Limb (tissue), 2 donors: ENCODE measurements around the gene SLCO2A1.

Experiments
- DNase-seq, 2 donors: peaks; one replicate each; pipeline ENCODE4 v3.0.0-alpha.2; 2016; ENCODE audit errors: extremely low spot score in 2 of 2

Gene SLCO2A1

DNA sequence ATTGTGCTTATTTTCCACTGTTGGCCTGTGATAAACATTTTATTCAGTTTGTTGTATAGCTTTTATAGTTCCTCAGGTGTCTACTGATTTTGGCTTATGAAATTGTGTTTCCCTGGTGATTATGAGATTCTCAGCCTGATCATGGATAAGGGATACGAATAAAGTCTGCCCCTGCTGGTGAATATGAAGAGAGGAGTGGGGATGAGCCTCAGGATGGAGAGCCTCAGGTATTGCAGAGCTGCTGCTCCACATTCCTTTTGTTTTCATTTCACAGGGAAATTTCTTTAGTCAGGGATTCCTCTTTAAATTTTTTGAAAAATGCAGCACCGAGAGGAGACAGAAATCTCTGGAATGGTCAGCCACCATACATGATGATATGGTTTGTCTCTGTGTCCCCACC is 119.3 kb downstream of the SLCO2A1 start:
- DNase-seq: no peak

DNA sequence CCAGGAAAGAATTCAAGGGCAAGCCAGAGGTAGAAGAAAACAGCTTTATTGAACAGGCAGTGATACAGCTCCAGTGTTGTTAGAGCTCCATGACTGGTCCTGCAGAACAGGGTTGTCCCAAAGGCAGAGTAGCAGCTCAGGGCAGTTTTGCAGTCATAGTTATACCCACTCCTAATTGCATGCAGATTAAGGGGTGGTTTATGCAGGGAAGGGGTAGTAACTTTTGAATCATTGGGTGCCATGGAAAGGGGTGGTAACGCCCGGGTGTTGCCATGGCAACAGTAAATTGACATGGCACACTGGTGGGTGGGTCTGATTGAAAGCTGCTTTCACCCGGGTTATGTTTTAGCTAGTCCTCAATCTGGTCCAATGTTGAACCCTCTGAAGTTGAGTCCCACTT is 124.3 kb downstream of the SLCO2A1 start:
- no peak for DNase-seq

DNA sequence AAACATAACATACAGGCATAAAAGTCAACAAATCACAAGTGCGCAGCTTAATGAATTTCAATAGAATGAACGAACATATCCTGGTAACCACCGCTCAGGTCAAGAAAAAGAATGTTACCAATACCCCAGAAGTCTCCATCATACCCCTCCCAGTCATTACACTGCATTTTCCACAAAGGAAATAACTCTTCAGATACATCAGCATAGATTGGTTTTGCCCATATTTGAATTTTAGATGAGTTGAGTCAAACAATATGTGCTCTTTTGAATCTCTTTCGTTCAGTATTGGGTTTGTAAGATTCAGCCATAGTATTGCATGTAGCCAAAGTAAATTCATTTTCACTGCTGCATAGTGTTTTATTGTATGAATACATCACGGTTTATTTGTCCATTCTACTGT is 127.9 kb downstream of the SLCO2A1 start:
- DNase-seq: no peak

DNA sequence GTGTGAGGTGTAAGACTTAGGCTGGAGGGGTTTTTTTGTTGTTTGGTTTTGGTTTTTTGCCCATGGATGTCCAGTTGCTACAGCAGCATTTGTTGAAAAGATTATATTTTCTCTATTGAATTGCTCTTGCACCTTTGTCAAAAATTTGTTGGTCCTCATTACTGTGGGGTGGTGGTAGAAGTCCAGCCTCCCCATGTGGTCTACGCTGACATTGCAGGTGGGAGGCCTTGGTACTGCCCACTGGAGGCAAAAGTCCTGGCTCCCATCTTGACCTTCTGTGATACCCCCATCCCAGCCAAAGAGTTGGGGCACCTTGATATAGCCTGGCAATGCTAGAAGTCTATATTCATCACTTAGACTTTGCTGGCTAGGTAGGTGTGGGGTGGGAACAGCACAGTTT is 128.6 kb downstream of the SLCO2A1 start:
- DNase-seq: no peak

DNA sequence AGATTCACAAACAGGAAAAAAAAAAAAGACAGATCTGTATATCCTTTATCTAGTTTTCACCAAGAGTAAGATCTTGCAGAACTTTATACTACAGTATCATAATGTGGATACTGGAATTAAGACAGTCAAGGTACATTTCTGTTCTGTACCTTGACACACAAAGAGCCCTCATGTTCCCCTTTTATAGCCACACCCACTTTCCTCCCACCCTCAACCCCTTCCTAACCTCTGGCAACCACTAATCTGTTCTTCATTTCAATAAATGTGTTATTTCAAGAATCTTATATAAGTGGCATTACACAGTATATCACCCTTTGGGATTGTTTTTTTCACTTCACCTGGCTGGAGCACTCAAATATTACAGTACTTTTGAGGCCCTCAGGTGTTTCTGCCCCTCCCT is 130.4 kb downstream of the SLCO2A1 start:
- no peak for DNase-seq

DNA sequence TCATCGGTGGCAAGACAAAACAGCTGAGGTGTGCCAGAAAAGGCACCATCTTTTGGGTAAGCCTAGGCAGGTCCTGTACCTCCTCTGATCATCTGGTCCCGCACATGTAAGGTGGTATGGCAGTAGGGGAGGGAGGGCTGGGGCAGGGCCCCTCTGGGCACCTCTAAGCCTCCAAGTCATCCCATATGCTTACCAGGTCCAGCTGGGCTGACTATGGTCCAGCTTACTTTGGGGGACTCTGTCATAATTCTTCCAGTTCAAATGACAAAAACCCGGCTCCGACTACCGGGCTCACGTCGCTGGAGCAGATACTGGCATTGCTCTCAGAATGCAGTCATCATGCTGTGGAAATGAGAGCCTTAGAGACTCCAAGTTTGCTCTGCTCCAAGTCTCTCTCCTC is 132.2 kb downstream of the SLCO2A1 start:
- DNase-seq: no peak

DNA sequence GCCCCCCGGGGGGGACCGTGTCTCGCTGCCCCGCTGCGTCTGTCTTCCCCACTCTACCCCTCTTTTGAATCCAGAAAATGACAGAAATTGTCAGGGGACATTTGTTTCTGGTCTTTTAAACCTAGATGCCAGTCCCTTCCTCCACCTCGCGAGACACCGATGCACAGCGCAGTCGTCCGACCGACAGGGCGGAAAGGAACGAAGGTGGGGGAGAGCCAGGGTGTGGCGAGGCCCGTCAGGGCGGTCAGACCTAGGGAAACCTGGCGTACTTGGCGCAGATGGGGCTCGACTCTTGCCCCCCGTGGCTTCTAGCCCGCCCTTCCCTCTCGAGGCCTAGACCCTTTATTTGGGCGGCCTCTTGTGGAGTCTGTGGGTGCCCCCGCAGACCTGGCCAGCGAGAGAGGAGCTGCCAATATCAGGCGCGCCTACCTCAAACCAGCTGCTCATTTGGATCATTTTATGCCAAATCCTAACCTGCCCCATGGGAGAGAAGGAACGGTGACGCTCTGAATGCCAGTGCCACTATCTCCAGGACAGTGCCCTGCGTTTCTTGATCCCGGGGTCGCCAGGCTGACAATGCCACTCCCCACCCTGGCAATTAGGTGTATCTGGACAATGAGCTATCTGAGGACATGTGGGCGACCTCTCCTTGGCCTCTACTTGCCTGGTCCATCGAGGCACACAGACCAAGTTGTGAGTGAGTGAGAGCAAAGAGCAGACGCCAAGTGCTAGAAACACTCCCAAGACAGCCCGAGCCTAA is 133.5 kb downstream of the SLCO2A1 start:
- DNase-seq: no peak

DNA sequence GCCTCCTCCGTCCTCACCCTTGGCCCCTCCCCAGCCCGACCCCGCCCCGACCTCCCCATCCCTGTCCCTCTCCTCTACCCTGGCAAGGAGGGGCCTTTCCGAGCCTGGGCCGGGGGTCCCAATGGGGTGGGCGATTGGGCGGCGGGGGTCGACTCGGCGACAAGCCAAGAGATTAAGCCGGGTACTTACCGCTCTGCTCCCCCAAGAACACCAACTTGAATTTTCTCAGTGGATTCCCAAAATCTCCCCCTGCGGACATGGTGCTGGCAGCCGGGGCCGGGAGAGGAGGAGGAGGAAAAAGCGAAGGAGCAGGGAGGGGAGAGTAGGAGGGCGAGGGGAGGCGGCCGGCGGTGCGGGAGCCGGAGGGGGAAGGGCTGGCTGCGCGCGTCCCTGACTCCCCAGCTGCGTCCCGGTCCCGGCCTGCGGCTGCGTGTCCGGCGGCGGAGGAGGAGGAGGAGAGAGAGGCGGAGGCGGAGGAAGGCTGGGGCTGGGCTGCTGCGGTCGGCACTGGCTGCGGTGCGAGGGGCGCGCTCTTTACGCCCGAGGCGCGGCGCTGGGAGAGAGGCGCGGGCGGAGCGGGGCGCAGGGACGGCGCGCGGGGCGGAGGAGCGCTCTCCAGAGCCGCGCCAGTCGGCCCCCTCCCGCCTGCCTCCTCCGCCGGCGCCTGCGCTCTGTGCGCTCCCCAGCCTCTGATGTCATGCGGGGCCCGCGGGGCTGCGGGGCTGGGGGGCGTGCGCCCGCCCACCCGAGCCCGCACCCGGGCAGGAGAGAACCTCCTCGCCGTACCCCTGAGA is 134.3 kb downstream of the SLCO2A1 start, which contains the start of gene RAB6B:
Gene RAB6B, minus strand, starts transcription at position 675 of the 794 bp plus-strand sequence. Its CDS starts 416 bp downstream, at position 259.
- DNase-seq: peak; percentile 34 to 83

DNA sequence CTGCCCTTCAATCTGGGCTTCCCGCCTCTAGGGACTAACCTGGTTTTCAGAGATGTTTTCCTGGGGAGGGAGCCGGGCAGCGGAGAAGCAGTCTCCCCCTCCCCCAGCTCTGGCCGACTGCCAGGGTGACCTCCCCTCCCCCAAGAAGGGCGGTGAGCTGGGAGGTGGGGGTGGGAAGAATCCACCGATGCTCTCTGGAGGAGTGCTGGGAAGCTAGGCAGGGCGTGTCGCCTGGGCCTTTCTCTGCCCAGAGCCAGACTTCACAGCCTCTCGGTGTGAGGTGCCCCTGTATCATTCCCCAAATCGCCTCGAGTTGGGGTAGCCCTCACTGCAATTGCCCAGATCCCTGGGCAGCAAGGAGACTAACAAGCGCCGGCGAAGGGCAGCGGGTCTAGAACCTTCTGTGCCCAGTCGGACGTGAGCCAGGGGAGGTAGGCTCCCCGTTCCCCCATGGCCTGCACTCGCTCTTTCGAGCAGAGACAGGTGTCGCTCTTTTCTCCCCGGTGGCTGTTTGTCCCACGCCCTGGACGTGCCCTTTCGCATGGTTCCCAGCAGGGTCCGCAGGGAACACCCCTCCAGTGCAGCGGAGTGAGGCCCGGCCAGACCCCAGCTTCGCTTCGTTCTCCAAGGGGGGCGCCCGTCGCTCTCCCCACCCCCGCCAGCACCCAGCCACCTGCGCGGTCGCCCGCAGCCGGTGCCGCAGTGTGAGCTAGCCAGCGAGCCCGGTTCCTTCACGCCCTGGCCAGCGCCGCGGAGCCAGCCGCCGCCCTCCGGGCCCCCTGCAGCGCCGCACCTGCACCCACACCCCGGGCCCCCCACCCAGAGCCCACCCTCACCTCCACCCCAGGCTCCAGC is 135.1 kb downstream of the SLCO2A1 start:
- DNase-seq: peak in 1 of 2 donors; percentile 50

DNA sequence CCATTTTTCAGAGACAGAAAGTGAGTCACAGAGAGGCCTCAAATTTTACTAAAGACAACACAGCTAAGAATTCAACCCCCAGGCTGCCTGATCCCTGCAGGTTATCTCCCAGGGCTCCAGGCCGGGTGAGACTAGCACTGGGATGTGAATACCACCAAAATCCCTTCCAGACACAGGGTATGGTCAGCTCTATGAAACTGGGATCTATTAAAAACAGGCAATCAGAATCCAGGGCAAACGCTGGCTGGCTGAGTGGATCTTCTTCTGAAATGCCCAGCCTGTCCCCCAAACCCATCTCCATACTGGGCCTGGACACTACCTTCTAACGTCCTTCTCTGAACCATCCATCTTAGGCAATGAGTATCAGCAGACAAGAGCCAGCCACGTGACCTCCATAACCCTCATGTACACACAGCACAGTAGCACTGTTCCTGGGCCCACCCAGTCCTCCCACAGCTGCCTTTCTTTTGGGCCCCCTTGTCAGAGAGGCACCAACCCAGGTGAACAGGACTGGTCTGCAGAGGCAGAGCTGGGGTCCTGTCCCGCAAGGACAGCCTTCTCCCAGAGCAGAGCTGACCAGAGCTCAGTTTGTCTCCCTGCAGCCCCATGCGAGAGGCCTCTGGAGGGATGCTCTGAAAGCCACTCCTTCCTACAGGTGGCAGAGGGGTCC is 135.9 kb downstream of the SLCO2A1 start:
- no peak for DNase-seq

DNA sequence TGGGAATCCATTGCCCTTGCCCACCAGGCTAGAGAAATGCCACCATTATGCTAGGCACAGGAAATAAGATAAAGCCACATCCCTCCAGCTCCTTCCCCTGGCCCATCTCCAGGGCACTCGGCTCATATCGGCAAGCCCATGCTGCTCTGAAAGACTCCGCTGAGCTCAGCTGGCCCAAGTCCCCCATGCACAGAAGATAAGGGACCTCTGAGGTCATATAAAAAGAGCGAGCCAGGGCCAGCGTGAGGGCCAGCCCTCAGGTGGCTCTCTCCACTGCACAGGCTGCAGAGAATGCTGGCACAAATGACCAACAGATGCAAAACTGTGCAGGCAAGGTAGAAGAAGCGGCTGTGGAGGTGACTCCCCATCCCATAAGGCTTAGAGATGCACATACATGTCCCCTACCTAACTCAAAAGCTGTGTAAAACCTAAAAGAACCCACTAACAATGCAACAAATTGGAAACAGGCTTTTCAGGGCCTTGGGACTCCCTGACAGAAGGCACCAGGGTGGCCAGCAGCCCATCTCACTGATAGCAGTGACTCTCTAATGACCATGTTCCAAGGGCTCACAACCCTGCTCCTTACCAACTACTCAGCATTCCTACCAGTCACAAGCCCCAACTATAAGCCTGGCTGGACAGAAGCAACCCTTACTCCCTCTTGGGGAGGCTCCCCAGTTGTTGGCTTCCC is 137.0 kb downstream of the SLCO2A1 start:
- DNase-seq: no peak

DNA sequence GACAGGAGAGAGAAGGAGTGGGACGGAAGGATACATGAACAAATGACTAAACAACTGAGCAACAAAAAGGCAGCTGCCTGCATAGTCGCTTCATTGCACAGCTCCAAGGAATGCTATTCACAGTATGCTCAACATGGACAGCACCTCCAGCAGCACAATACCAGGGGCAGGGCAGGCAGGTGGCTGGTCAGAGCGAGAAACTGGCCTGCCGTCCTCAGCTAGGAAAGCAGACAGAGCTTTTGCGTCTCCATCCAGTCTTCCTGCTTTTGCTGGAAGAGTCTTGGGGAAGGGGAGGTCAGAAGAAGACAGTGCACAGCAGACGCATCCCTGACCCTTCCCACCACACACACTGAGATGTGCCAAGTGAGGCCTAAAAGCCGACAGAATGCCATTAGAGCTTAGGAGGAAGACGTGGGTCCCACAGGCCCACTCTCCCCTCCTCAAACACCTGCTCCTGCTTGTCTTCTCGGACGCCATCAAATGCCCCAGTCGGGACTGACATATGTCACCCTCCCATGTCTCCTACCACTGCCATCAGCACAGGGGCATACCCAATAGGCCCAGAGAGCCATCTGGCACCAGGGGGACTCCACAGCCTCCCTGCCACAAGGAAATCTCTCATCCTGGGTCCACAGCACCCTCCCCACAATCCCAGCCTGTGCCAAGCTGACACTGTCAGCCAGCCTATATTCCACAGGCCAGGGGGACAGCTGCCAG is 137.9 kb downstream of the SLCO2A1 start:
- no peak for DNase-seq

DNA sequence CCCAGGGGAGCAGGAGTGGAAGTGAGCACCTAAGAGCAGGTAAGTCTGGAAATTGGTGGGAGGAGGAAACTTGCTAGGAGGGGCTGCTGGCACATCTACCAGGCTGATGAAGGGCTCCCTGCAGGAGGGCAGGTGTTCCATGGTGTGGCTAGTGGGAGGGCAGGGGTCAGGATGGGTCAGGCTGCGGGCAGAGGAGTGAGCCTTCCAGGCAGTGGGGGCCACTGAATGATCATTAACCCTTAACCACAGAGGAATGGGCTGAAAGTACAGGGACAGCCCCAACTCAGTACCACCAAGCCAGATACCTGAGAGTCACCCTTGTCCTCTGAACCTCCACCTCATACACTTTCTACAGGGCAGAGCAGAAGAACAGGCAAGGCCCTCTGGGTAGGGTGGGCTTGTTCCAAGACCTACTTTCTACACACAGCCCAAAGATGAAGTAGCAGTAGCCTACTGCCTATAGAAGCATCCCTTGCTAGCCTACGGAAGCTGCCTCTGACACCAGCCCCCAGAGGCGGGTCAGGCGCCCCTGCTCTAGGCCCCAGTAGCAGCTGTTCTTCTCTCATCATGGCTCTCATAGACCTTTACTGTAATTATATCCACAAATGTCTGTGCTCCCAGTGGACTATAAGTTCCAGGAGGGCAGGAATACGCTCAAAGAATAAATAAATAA is 138.6 kb downstream of the SLCO2A1 start:
- DNase-seq: no peak

DNA sequence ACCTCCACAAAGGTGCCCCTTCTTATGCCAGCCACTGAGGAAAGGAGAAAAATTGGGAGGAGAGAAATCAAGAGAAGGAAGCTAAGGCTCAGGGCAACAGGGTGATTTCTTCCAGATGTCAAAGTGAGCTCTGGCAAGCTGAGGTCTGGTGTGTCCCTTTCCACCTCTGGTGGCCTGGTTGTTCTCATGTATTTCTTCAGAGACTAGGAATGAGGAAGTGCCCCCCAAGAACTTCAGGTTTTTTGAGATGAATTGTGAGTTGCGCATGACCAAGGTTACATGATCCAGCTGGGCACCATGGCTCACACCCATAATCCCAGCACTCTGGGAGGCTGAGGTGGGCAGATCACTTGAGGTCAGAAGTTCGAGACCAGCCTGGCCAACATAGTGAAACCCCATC is 139.7 kb downstream of the SLCO2A1 start:
- no peak for DNase-seq

DNA sequence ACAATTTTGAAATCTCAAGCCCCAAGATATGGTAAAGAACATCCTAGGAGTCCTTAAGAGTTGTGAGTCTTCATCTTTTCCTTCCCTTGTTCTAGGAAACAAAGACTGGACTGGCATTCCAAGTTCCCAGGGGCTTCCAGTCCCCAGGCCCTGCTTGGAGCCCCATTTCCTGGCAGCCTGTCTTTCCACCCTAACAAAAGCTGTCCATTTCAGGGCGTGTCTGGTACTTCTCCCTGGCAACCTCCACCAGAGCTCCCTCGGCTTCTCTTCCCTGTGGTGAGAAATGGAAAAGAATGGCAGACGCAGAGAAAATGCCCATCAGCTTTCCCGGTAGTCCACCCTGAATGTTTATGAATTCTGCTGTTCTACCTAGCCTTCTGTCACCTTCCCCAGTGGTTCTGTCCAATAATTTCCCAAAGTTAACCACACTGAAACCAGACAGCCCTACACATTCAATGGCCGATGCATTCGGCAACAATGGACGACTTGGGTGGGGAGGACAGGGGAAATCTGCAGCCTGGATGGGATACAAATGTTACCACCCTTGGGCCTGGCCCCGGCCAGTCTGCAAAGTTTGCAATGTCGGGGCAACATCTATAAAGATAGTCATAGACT is 140.9 kb downstream of the SLCO2A1 start:
- DNase-seq: no peak

DNA sequence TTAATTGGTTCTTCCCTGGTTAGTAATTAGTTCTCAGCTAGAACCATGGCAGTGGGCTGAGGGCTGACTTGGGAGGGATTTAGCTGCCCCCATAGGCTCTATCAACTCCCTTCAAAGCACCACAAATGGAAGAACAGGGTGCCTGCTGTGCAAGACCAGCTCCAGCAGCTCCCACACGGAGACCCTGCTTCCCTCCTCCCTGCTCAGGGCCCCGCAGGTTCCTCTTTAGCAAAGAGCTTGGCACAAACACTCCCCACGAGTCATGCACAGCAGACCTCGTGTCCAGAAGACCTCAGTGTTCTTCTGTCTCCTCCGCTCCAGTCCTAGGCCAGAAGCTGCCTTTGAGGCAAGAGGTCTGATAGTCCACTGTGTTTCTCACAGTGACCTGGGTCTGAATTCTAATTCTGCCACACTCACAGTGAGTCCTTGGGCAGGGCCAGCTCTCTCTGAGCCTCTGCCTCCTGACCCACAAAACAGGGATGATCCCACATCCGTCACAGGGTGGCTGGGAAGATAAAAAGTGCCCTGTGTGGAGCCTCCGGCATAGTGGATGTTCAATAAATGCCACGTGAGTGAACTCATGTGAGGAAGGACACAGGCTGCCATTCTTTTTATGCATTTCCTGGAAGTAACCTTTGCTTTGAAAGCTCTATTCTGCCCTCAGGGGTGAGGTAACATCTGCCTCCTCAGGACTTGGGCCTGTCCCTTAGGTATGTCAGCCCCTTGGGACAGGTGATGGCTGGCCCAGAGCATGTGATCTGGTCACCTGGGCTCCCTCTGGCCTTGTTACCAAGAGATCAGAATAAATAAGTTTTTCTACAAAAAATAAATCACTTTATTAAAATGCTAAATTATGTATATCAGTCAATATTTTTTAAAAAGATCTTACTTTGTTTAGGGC is 141.7 kb downstream of the SLCO2A1 start:
- no peak for DNase-seq

DNA sequence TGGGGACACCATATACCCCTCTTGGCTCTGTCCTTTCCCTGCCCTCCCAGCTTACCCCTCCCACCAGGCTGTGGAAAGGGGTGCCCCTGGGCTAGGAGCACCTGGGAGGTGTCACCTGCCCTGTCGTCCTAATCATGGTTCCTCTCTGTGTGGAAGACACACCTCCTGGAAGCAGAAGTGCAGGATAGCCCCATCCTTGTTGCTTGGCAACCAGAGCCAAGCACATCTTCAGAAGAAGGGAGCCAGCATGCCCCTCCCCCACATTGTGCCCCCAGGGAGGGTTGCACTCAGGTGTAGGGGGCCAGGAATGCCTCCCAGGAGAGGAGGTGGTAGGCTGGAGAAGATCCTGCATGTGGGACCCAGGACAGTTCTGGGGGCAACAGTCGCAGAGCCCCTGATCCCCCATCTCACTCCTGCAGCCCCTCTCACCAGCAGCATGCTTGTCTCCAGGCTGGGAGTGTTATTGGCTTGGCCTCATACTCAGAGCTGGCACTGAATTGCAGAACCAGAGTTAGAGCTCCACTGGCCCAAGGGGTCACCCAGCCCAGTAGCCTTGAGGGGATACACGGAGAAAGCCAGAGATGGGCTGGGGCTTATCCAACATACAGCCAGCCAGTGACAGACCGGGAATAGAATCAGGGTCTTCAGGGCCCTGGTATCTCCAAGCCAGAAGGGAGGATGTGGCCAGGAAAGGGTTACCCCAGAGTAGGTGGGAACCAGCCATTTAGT is 142.5 kb downstream of the SLCO2A1 start:
- DNase-seq: no peak
